CD8-positive, alpha-beta memory T cell (primary cell): ENCODE results near the gene CYGB. TPM values are rescaled to one million over a fixed set of nuclear protein-coding genes. Genes with fewer than 3 reads are reported as not detected.
A peak's percentile ranks its signal among the peaks of the same experiment; 100 is the strongest.
"Not testable (repeated sequence)": the region's sequence is repeated elsewhere in the genome, so short reads cannot be mapped to it uniquely, and the experiment has no call there.

ENCODE experiments used
- CTCF ChIA-PET: fragments of 350-600 bp; sonication (Branson Sonifier 250); formaldehyde crosslinking; loops from one replicate; lab custom pipeline; 2021; ENCODE audit warnings: antibody characterized with exemption; lab: Charles Lee
- POLR2A ChIA-PET: fragments of 350-600 bp; sonication (Branson Sonifier 250); formaldehyde crosslinking; loops from one replicate; lab custom pipeline; 2021; ENCODE audit warnings: antibody characterized with exemption; lab: Charles Lee
- DNase-seq, 5 donors: peaks; one replicate each; pipeline versions ENCODE4 v3.0.0 to v3.0.0-alpha.2; 2020 to 2022; ENCODE audit warnings: mixed read lengths in 1 of 5
- H3K27ac ChIP-seq: one replicate; pipeline ENCODE4 v1.7.0; 2013; ENCODE audit warnings: low read depth, mild to moderate bottlenecking, low read length, moderate library complexity
- H3K27me3 ChIP-seq: 2 replicates; pipeline ENCODE4 v1.7.0; 2013; ENCODE audit warnings: low read length, mild to moderate bottlenecking; ENCODE audit not compliant: insufficient read depth, poor library complexity, severe bottlenecking
- H3K36me3 ChIP-seq: 2 replicates; pipeline ENCODE4 v1.7.0; 2013; ENCODE audit warnings: mild to moderate bottlenecking, low read length, moderate library complexity; ENCODE audit not compliant: insufficient read depth
- H3K4me1 ChIP-seq: 2 replicates; pipeline ENCODE4 v1.7.0; 2013; ENCODE audit warnings: mild to moderate bottlenecking, low read length, moderate library complexity; ENCODE audit not compliant: insufficient read depth
- H3K4me3 ChIP-seq: 2 replicates; pipeline ENCODE4 v1.7.0; 2013; ENCODE audit warnings: mild to moderate bottlenecking, low read length
- H3K9me3 ChIP-seq: 2 replicates; pipeline ENCODE4 v1.7.0; 2013; ENCODE audit warnings: mild to moderate bottlenecking, low read length
- H3K27ac Mint-ChIP-seq, 8 donors: one replicate each; pipeline ENCODE4 v1.8.0; 2020 to 2021; ENCODE audit warnings: mixed read lengths in 8 of 8, mild to moderate bottlenecking in 6 of 8, inconsistent platforms in 3 of 8, moderate library complexity in 3 of 8
- H3K27me3 Mint-ChIP-seq, 2 donors: one replicate each; pipeline ENCODE4 v1.8.0; 2020 to 2021; ENCODE audit warnings: mixed read lengths in 2 of 2, mild to moderate bottlenecking in 1 of 2, moderate library complexity in 1 of 2
- H3K36me3 Mint-ChIP-seq, 3 donors: one replicate each; pipeline ENCODE4 v1.8.0; 2020 to 2021; ENCODE audit warnings: mixed read lengths in 3 of 3, inconsistent platforms in 1 of 3, mild to moderate bottlenecking in 1 of 3
- H3K4me1 Mint-ChIP-seq, 3 donors: one replicate each; pipeline ENCODE4 v1.8.0; 2020 to 2021; ENCODE audit warnings: mixed read lengths in 3 of 3, inconsistent platforms in 1 of 3, mild to moderate bottlenecking in 1 of 3
- H3K4me3 Mint-ChIP-seq, 7 donors: one replicate each; pipeline ENCODE4 v1.8.0; 2020 to 2021; ENCODE audit warnings: mixed read lengths in 7 of 7, mild to moderate bottlenecking in 6 of 7, moderate library complexity in 4 of 7, inconsistent platforms in 2 of 7
- H3K9me3 Mint-ChIP-seq, 5 donors: one replicate each; pipeline ENCODE4 v1.8.0; 2020 to 2022; ENCODE audit warnings: mixed read lengths in 5 of 5, mild to moderate bottlenecking in 3 of 5, moderate library complexity in 2 of 5, inconsistent platforms in 1 of 5
- polyA plus RNA-seq: library from polyadenylated mRNA; unstranded; fragments of 300-500 nt; fragmentation: Illumina TruSeq; gene quantifications from one replicate; pipeline ENCODE4 v1.2.3, GENCODE V29; 2021
- total RNA-seq, 2 experiments: library from RNA; stranded (reverse); gene quantifications; one replicate each; pipeline ENCODE4 v1.2.3, GENCODE V29; 2021

Gene CYGB
- total and polyA plus RNA-seq, 3 experiments from 2014 or later = 0.23 TPM; not detected in 2

DNA sequence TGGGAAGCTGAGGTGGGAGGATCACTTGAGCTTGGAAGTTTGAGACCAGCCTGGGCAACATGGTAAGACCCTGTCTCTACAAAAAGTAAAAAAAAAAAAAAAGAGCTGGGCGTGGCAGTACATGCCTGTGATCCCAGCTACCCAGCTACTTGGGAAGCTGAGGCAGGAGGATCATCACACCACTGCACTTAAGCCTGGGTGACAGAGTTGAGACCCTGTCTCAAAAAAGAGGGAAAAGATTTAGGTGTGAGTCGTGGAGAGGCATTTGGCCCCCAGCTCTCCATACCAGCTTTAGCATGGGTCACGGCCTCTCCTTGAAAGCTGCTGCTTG lies 29.1 kb upstream of the CYGB start:
- H3K27ac Mint-ChIP-seq = peak overlapping the region in 6 of 8 donors; percentile 57 to 93 (median 88)
- H3K4me1 ChIP-seq = peaks cover 23% of the 10 kb centered on the region
- peaks cover 28% of the 10 kb centered on the region for H3K36me3 ChIP-seq
- peak overlapping the region in 1 of 7 donors; percentile 15 for H3K4me3 Mint-ChIP-seq
- no peaks in the 10 kb centered on the region for H3K9me3 ChIP-seq
- no peaks in the 10 kb centered on the region for H3K27me3 ChIP-seq
- ChIA-PET CTCF (interaction anchor here (1.3 to 7.3 kb wide), 5 partner anchors 9 to 181 kb away, joined by 3 to 37 read pairs (median 10); no protein-coding TSS in a partner anchor), POLR2A (no interaction called here)
- no peak overlapping the region for H3K4me3 ChIP-seq
- no peak for DNase-seq
- no peaks in the 10 kb centered on the region for H3K27me3 Mint-ChIP-seq
- peaks cover 16 to 47% (median 19%) of the 10 kb centered on the region in 3 donors for H3K36me3 Mint-ChIP-seq
- no peak overlapping the region for H3K27ac ChIP-seq
- H3K9me3 Mint-ChIP-seq = no peaks in the 10 kb centered on the region
- H3K4me1 Mint-ChIP-seq = peaks cover 43 to 57% (median 51%) of the 10 kb centered on the region in 3 donors

DNA sequence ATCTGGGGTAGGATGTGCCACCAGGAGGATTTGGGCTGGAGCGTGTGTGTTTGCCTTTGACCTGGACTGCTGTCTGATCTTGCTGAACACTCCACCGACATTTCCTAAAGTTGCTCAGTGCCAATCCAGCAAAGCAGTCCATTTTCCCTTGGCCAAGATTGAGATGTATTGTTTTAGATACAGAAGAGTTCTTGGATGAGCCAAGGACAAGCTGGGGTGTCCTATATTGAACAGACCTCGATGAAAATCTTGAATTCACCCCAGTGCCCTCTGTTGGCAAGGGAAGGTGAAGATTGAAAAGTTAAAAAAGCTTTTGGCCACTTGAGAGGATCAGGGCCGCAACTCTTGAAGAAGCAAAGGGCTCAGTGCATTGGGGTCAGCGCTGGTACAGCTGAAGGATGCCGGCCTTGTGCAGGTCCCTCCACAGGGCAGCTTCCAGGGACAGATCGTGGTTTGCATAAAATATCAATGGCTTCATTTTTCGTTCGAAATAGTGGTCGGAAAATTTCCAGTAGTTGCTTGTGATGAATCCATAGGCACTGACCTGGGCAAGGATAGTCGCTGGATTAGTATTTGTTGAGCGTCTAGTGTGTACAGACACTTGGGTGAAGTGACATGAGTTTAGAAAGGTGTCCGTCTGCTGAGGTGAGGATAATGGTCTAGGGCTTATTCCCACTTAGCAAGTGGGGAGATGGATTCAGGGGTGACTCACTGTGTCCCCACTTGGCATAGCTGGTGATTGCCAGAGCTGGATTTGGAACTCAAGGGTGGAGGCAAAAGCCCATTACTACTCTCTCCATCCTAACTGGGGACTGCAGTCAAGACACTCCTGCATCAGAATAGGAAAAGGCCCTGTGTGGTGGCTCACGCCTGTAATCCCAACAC lies 28.5 kb upstream of the CYGB start:
- ChIA-PET CTCF (interaction anchor here (1.3 to 7.3 kb wide), 5 partner anchors 8 to 180 kb away, joined by 3 to 37 read pairs (median 10); no protein-coding TSS in a partner anchor), POLR2A (interaction anchor here (0.5 kb wide), 1 partner anchor 573 kb away, joined by 10 read pairs; no protein-coding TSS in a partner anchor)
- Histone ChIP-seq H3K27ac (no peak overlapping the region), H3K4me1 (peaks cover 29% of the 10 kb centered on the region), H3K4me3 (no peak overlapping the region), H3K9me3 (no peaks in the 10 kb centered on the region), H3K36me3 (peaks cover 32% of the 10 kb centered on the region), H3K27me3 (no peaks in the 10 kb centered on the region)
- H3K27ac Mint-ChIP-seq = peak overlapping the region; percentile 8 to 89 (median 84)
- H3K36me3 Mint-ChIP-seq = peaks cover 17 to 53% (median 21%) of the 10 kb centered on the region in 3 donors
- no peaks in the 10 kb centered on the region for H3K27me3 Mint-ChIP-seq
- H3K9me3 Mint-ChIP-seq = no peaks in the 10 kb centered on the region
- DNase-seq = no peak
- H3K4me3 Mint-ChIP-seq = peak overlapping the region in 2 of 7 donors; percentile 11 to 15
- peaks cover 49 to 63% (median 57%) of the 10 kb centered on the region in 3 donors for H3K4me1 Mint-ChIP-seq

DNA sequence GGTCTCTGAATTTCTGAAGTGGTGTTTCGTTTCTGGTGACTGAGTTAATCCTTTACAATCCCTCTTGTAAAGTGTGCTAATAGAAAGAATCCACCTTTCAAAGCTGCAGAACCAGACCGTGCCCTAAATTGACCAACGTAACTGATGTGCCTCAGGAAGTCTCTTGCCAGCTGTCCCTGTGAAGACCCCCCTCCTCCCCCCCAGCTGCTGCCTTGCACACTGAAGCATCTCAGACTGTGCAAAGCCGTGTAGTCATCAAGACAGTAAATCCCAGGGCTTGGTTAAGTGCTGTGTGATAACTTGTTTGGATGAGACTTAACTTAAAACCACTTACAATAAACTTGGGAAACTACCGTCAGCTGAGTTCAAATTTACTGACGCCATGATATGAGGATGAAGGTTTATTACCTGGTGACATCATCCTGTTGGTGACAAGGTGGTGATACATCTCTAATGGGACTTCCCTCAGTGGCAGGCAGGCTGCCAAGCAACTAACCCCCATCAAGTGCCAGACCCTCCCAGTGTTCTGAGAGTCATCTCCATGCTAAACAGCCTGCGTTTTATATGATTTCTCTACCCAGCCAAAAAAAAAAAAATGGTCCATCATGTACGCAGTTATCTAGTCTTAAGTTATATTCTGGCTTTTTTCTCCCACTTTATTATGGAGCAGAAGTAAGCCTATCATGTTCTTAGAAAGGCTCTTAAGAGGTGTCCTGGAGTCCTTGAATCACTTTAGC lies 27.6 kb upstream of the CYGB start:
- POLR2A ChIA-PET = not testable (repeated sequence)

DNA sequence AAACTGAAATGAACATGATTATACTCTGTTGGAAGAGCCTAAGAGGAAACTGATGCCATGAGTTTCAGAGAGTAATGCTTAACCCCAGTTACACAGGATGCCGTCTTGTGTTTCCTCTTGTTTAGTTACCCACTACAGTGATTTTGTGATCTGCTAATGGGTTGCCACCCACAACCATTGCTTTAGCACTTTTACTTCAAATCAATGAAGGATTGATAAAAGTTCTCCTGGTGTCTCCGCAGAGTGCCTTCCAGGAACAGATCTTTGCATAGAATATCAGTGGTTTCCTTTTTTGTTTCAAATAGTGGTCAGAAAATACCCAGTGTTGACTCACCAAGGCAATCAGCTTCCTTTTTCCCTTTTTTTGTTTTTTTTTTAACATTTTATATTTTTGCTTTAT lies 25.9 kb upstream of the CYGB start:
- DNase-seq, H3K27me3 Mint-ChIP-seq, H3K9me3 ChIP-seq, H3K4me3 ChIP-seq, H3K9me3 Mint-ChIP-seq, H3K27ac ChIP-seq, H3K27me3 ChIP-seq, POLR2A ChIA-PET: not testable (repeated sequence)
- Histone ChIP-seq H3K36me3 (peaks cover 32% of the 10 kb centered on the region), H3K4me1 (peaks cover 54% of the 10 kb centered on the region)
- Mint-ChIP-seq H3K4me1 (peaks cover 70 to 85% (median 81%) of the 10 kb centered on the region in 3 donors), H3K27ac (peak overlapping the region; percentile 66 to 96 (median 88)), H3K36me3 (peaks cover 21 to 73% (median 21%) of the 10 kb centered on the region in 3 donors), H3K4me3 (peak overlapping the region in 5 of 7 donors; percentile 59 to 68 (median 65))
- CTCF ChIA-PET = interaction anchor here (7.6 kb wide), 1 partner anchor 60 kb away, joined by 55 read pairs; no protein-coding TSS in a partner anchor

More for the DNA sequence above, 27.6 kb upstream of the CYGB start:
- Mint-ChIP-seq H3K4me3 (peak overlapping the region in 1 of 7 donors; percentile 13), H3K36me3 (peaks cover 17 to 61% (median 21%) of the 10 kb centered on the region in 3 donors), H3K27ac (peak overlapping the region in 7 of 8 donors; percentile 18 to 89 (median 80)), H3K4me1 (peaks cover 56 to 72% (median 65%) of the 10 kb centered on the region in 3 donors)
- not testable (repeated sequence) for H3K9me3 ChIP-seq, H3K4me3 ChIP-seq, H3K27ac ChIP-seq, H3K27me3 ChIP-seq, H3K27me3 Mint-ChIP-seq, H3K9me3 Mint-ChIP-seq
- Histone ChIP-seq H3K36me3 (peaks cover 32% of the 10 kb centered on the region), H3K4me1 (peaks cover 36% of the 10 kb centered on the region)
- peak in 1 of 5 donors; percentile 27 for DNase-seq
- CTCF ChIA-PET = interaction anchor here (1.3 to 3.3 kb wide), 2 partner anchors 42 to 179 kb away, joined by 3 to 18 read pairs; no protein-coding TSS in a partner anchor

DNA sequence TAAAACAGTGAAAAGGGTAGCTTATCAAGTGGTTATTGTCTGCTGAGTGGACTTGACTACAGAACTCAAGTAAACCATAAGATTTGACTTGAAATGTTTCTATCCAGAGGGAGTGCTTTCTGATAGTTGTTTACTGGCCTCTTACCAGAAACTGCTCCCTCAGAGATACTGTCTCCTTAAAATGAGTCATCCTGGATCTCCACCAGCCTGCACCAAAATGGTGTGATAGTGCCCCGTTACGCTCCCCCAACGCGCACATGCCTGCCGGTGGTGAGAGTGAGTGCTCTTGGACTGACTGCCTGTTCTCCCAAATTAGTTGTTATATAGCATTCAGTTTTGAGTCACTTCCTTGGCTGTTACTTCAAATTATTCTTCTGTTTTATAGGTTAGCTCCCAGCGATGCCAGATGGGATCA lies 25.2 kb upstream of the CYGB start:
- ChIA-PET CTCF (interaction anchor here (1.2 to 7.6 kb wide), 2 partner anchors 24 to 60 kb away, joined by 4 to 55 read pairs; no protein-coding TSS in a partner anchor), POLR2A (no interaction called here)
- Mint-ChIP-seq H3K27me3 (no peaks in the 10 kb centered on the region), H3K27ac (peak overlapping the region; percentile 64 to 96 (median 90)), H3K4me1 (peaks cover 70 to 83% (median 81%) of the 10 kb centered on the region in 3 donors), H3K9me3 (no peaks in the 10 kb centered on the region), H3K4me3 (peak overlapping the region; percentile 51 to 68 (median 65)), H3K36me3 (peaks cover 21 to 80% (median 21%) of the 10 kb centered on the region in 3 donors)
- Histone ChIP-seq H3K27ac (peak overlapping the region; percentile 24), H3K36me3 (peaks cover 32% of the 10 kb centered on the region), H3K4me3 (no peak overlapping the region), H3K9me3 (no peaks in the 10 kb centered on the region), H3K4me1 (peaks cover 51% of the 10 kb centered on the region), H3K27me3 (no peaks in the 10 kb centered on the region)
- no peak for DNase-seq

DNA sequence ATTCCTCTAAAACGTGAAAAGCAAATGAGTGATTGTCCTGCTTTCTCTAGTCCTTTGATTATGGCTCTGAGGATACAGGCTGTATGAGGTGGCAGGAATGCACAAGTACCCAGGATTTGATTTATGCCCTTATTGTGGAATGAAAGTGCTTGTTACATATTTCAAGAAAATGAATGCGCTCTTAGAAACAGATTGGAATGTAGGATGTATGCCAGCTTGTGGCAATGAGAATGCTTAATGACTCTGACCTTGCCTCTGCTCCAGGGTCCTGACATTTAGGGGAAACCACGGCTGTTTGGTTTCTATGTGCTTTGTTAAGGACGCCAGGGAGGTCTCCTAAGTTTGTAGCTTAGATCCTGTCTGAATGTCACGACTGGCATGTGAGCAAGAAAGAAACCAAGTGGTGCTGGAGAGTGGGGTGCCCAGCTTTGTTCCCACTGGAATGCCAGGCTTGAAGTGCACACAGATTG lies 24.3 kb upstream of the CYGB start:
- Histone ChIP-seq H3K4me1 (peaks cover 49% of the 10 kb centered on the region), H3K27me3 (no peaks in the 10 kb centered on the region), H3K9me3 (no peaks in the 10 kb centered on the region), H3K36me3 (peaks cover 32% of the 10 kb centered on the region), H3K27ac (peak overlapping the region; percentile 75), H3K4me3 (peak overlapping the region; percentile 53)
- peaks cover 20 to 81% (median 21%) of the 10 kb centered on the region in 3 donors for H3K36me3 Mint-ChIP-seq
- H3K9me3 Mint-ChIP-seq = no peaks in the 10 kb centered on the region
- peak overlapping the region; percentile 78 to 99 (median 98) for H3K4me3 Mint-ChIP-seq
- H3K27ac Mint-ChIP-seq = peak overlapping the region; percentile 91 to 100 (median 98)
- DNase-seq = no peak
- ChIA-PET CTCF (interaction anchor here (1.2 to 7.6 kb wide), 3 partner anchors 25 to 120 kb away, joined by 4 to 55 read pairs (median 18); no protein-coding TSS in a partner anchor), POLR2A (interaction anchor here (0.7 to 1.2 kb wide), 2 partner anchors 22 to 175 kb away, joined by 3 to 5 read pairs; partner anchors contain the start of gene SRSF2)
- peaks cover 71 to 83% (median 81%) of the 10 kb centered on the region in 3 donors for H3K4me1 Mint-ChIP-seq
- no peaks in the 10 kb centered on the region for H3K27me3 Mint-ChIP-seq

GRCh38 chr17:76561332-76561731 lies 23.8 kb upstream of the CYGB start:
- peak overlapping the region; percentile 75 for H3K27ac ChIP-seq
- H3K36me3 ChIP-seq = peaks cover 32% of the 10 kb centered on the region
- peak in 3 of 5 donors; percentile 11 to 70 (median 61) for DNase-seq
- peak overlapping the region; percentile 91 to 100 (median 98) for H3K27ac Mint-ChIP-seq
- H3K27me3 ChIP-seq = no peaks in the 10 kb centered on the region
- no peaks in the 10 kb centered on the region for H3K9me3 Mint-ChIP-seq
- H3K4me1 ChIP-seq = peaks cover 53% of the 10 kb centered on the region
- peak overlapping the region; percentile 53 for H3K4me3 ChIP-seq
- H3K9me3 ChIP-seq = no peaks in the 10 kb centered on the region
- H3K4me3 Mint-ChIP-seq = peak overlapping the region; percentile 78 to 99 (median 98)
- H3K27me3 Mint-ChIP-seq = no peaks in the 10 kb centered on the region
- ChIA-PET POLR2A (interaction anchor here (0.6 to 1.2 kb wide), 3 partner anchors 8 to 176 kb away, joined by 3 to 7 read pairs (median 5); partner anchors contain the start of gene SRSF2), CTCF (interaction anchor here (2.2 to 7.6 kb wide), 2 partner anchors 62 to 120 kb away, joined by 18 to 55 read pairs; no protein-coding TSS in a partner anchor)
- peaks cover 75 to 85% (median 83%) of the 10 kb centered on the region in 3 donors for H3K4me1 Mint-ChIP-seq
- peaks cover 17 to 78% (median 21%) of the 10 kb centered on the region in 3 donors for H3K36me3 Mint-ChIP-seq
